T-helper 22 cell (primary cell): ENCODE results near the gene CNP.
"Not testable (repeated sequence)": the region's sequence is repeated elsewhere in the genome, so short reads cannot be mapped to it uniquely, and the experiment has no call there.

ENCODE experiments used
- DNase-seq: peaks from one replicate; pipeline ENCODE4 v3.0.0-alpha.2; 2020; ENCODE audit warnings: low read depth

CNP gene

DNA sequence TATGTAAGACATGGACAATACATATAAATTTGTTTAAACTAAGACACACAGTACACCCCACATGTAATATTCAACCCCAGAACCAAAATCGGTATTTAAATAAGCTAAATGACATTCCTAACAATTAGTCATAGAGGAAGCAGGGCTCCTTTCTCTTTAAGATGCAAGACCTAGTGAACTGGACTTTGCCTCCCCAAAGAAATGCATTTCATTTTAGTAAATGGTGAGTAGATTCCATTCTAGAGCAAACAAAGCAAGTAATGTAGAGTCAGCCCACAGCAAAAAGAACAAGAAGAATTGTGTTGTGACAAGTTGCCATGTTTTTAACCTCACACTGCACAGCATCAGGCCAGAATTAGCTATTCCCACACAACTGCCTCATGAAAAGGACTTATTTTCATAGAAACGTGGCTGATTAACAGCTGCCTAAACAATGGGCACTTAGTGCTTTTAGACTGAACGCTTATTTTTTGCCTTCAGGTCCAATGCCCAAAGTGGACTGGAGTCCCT lies 36.3 kb downstream of the CNP start:
- no peak for DNase-seq

DNA sequence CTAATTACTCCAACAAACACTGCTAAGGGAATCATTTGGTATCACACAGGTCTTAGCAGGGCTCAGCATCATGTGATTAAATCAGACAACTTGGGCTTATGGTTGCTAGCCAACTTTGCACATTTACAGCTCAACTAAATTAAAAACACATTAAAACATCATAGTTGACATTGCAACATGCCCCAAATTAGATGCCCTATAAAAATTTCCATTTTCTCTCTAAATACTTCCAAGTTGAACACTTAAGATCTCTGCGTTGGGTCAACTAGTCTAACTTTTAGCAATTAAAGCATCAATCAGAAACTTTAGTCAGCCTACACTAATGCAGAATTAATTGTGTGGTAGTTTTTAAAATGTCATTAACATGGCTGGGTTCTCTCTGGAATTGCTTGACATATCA lies 38.6 kb downstream of the CNP start:
- no peak for DNase-seq

DNA sequence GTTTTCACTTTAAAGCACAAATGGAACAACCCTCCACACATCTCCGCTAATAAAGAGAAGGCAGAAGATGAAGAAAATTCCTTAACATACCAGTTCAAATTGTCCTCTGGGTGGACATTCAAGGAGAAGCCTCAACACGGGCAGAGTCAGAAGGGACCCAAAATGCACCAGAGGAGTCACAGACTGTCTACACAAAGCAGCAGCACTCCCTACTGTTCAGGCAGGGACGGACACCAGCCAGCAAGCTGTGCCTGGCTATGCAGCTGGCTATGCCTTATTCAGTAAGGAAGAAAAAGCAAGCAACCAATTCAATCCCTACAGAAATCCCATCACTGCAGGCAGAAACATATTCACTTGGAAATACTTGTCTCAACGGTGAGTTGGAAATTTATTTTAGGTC lies 42.6 kb downstream of the CNP start:
- DNase-seq = no peak

DNA sequence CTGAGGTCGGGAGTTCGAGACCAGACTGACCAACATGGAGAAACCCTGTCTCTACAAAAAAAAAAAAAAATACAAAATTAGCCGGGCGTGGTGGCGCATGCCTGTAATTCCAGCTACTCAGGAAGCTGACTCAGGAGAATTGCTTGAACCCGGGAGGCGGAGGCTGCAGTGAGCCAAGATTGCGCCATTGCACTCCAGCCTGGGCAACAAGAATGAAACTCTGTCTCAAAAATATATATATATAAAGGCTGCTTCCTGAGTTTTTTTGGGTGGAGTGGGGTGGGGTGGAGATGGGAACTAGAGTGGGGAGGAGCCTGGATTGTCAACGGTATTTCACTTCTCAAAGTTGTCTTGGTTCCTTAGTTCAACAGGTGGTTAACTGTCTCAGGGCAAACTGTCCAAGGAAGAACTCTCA lies 43.7 kb downstream of the CNP start:
- DNase-seq = not testable (repeated sequence)

DNA sequence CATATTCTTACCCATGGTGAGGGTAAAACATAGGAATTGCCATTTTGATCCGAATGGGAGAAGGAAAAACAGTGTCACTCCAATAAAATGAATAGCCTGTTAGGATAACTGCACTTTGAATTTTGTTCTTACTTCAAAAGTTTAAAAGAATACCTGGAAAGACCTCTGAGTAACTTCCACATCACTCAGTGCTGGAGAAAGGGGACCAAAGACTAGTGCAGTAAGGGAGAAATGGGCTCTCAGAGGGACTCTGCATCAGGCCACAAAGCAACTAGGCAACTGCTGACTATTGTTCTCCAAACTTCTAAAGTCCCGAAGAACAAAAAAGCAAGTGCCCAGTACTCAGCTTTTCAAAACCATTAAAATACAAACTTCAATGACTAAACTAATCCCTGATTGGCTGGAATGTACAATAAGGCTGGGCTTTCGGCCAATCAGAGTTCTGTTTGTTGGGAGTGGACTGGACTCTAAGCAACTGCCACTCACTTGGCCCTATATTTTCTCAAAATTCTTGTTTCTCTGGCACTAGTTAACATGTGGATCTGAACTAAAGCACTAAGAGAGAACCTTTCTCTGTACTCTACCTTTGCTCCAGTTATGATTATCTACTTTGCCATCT lies 44.4 kb downstream of the CNP start:
- DNase-seq = no peak

DNA sequence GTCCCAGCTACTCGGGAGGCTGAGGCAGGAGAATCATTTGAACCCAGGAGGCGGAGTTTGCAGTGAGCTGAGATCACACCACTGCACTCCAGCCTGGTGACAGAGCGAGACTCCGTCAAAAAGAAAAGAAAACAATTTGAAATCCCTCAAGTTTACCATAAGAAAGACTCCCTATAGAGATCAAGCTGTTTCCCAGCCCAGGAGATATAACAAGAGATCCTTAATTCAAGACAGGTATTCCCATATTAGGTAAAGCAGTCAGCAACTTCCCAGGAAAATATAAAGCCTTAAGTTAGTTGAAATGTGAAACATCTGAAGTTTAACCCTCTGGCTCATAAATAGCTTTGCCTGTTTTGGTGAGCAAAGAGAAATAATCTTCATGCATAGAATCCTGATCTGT lies 45.8 kb downstream of the CNP start:
- DNase-seq = not testable (repeated sequence)

DNA sequence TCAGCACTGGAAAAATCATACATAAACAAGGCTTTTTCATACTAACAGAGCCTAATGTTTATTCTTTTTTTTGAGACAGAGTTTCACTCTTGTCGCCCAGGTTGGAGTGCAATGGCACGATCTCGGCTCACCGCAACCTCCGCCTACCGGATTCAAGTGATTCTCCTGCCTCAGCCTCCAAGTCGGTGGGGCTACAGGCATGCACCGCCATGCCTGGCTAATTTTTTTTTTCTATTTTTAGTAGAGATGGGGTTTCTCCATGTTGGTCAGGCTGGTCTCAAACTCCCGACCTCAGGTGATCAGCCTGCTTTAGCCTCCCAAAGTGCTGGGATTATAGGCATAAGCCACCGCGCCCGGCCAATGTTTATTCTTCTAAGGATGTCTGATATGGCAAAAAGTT lies 47.1 kb downstream of the CNP start:
- DNase-seq = not testable (repeated sequence)

DNA sequence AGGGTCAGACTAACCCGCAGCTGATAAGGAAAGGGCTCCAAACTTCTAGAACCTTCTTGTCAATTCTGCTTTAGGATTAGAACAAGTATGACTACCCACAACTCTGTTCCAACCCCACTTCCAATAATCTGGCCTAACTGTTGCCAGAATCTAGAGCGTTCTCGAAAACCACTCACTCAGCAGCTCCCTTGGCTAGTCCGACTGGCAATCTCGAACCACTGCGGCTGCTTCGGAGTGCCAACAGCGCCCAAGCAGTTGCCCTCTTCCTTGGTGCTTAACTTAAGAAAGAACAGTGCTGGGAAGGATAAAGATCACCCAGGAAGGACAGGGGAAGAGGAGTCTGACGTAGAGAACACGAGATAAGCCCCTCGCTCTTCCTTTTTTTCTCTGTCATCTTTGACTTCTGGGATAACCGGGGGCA lies 49.8 kb downstream of the CNP start:
- no peak for DNase-seq

DNA sequence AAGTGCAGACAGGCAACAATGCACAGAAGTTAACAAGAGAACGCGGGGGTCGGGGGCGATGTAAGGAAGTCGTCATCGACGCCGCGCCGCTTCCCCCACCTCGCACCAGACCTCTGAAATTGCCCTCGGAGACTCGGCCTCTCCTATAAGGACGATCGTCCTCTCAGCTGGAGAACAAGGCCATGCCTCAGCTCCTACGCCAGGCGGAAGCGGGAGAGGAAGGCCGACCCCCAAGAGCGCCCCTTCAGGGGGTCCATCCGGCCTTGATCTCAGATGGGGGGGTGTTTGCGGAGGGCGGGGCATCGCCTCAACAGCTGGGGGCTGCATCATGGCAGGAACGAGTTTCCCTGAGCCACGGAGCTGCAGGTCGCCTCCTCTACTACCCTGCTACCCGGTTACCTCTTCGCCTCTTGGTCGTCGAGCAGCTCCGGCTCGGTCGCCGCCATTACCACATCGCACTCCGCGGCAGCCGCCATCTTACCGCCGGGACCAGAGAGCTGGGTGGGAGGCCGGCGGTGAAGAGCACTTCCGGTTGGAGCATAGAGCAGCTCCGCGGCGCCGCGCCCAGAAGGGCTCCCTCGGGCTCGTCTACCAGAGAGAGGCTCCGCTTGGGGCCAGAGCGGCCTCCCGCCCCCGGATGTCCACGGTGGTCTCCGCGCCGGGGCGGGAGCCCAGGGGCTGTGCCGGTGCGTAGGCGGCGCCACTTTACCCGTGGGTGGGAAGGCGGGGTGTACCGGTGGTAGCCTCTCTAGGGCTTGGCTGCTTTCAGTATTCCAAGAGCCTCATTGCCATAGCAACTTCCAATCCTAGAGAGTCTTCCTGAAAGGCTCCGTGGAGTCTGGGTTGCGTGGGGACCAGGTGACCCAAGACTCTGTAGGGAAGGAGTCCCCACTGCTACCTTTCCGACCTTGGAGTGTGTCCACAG lies 50.6 kb downstream of the CNP start, which contains the start of gene DNAJC7:
Gene DNAJC7, minus strand, starts transcription at position 499 of the 925 bp plus-strand sequence. Its CDS starts 23 bp downstream, at position 476.
- DNase-seq = peak; percentile 81

DNA sequence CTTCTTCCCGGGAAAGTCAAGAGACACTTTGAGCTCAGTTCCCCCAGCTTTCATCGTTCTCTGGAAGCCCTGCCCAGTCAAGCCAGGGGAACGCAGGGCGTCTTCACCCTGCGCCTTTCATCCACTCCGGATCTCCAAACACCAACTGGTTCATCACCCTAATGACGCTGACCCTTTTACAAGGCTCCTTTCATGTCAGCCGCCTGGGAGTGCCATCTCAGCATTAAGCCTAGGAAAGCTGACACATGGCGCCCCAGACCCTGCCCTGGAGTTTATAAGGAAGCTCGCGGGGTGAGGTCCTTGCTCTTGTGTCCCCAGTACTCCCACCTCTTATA lies 51.2 kb downstream of the CNP start:
- no peak for DNase-seq

DNA sequence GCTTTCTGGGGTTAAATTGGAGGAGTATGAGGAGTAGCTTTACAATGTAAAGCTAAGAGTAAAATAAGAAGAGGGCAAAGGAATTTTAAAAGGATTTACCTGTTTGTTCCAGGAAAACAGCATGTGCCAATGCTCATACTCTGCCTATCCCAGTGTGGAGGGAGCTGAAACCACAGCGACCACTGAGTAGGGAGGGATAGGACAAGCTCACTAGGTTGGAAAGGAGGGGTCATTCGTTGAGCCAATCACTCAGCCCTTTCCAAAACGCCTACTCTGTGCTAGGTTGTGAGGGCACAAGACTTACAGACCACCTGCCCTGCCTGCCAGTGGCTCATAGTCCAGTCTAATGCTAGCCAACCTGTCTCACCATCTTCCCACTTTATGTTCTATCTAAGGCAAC lies 51.7 kb downstream of the CNP start:
- no peak for DNase-seq

DNA sequence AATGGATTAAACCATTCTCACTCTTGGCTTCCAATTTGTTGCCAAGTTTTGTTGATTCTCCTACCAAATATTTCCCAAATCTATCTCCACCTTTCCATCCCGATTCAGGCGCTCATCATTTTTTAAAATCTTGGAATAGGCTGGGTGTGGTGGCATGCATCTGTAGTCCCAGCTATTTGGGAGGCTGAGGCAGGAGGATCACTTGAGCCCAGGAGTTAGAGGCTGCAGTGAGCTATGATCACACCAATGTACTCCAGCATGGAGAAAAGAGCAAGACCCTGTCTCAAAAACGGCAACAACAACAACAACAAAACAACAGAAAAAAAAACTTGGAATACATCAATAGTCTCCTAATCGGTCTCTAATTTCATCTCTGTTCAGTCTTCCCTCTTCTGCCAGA lies 52.4 kb downstream of the CNP start:
- no peak for DNase-seq

DNA sequence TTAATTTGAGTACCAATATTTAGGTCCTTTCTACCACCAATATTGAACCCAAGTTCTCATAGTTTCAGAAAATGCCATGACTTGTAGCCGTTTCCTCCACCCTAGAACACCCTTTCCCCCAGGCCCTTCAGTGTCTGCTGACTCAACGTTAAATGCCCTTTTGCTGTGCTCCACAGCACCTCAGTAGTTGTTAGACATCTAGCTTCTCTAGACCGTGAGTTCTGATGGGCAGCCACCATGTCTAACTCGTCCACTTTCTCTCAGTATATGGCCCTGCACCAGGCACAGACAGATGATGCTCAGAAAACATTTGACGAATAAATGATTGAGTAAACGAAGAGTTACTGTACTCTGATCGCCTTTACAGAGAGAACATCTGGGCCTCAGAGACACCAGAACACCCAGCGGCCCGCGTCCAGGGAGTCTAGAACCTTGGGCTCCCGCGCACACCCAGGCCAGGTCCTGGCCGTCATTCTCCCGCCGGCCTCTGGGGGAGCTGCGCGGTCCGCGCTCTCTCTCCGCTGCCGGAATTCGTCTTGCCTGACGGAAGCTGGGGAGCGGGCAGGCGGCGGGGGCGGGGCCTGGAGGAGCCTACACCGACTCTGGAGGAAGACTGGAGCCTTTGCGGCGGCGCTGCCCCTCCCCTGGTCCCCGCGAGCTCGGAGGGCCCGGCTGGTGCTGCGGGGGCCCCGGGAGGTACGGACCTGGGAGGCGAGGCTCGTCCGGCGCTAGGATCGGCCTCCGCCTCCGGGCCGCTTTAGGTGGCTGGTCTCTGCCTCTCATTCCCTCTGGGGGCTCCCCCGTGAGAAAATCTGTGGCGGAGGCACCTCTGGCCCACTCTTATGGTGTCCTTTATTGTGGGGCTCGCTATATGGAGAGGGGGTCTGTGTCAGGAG lies 53.2 kb downstream of the CNP start, which contains the start of gene NKIRAS2:
Gene NKIRAS2, plus strand, starts transcription at position 582 of the 896 bp plus-strand sequence. CDS start 1,488 bp downstream, outside the sequence.
- peak; percentile 92 for DNase-seq

DNA sequence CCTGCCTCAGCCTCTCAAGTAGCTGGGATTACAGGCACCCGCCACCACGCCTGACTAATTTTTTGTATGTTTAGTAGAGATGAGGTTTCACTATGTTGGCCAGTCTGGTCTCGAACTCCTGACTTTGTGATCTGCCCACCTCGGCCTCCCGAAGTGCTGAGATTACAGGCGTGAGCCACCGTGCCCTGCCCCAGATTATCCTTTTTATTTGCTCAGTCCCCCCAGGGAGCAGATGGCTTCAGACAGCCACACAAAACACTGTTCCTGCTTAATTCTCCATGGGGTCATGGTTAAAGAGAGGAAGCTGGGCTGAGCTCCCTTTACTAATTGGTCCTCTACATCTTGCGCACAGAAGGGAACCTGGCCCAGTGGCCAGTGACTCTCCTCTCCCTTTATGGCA lies 54.2 kb downstream of the CNP start:
- not testable (repeated sequence) for DNase-seq

DNA sequence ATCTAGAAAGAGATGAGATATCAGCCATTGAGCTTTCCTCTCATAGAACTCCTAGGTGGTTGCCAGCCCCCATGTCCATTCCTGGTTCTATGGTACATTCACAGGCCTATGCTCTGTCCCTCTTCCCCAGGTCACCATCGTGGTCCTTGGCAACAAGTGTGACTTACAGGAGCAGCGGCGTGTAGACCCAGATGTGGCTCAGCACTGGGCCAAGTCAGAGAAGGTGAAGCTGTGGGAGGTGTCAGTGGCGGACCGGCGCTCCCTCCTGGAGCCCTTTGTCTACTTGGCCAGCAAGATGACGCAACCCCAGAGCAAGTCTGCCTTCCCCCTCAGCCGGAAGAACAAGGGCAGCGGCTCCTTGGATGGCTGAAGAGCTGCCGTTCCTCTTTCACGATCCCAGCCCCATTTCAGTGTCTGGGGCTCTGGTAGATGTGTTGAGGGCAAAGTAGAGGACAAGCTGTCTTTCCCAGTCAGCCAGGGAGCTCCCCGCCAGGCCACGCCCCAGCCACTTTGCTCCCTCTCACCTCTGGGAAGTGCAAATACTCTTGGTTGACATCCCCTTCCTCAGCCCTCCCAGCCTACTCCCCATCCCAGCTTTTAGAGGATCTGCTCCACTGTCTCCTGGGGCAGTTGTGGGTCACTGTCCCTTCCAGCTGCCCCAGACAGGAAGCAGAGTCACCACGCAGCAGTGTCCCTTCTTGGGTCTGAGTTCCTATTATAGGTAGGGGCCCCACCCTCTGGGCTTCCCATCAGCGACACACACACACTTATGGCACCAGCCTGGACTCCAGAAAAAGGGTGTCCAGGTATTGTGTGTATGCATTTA lies 57.1 kb downstream of the CNP start:
- DNase-seq = no peak

DNA sequence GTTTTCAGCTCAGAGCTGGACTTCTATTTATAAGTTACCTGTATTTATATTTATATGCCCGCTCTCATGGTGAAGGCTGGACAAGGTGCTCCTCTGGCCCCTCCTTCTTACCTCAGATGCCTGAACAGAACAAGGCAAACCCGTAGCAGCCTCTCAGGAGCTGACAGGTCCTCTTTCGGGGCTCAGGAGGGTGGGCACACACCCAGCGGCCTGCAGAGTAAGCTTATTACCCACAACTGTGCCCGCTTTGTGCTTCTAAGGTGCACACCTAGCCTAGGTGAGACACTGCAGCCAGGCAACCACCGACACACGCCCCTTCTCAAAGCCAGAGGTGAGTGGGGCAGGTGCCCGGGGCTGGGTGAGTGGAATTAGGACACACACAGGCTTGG lies 58.6 kb downstream of the CNP start:
- DNase-seq = no peak

DNA sequence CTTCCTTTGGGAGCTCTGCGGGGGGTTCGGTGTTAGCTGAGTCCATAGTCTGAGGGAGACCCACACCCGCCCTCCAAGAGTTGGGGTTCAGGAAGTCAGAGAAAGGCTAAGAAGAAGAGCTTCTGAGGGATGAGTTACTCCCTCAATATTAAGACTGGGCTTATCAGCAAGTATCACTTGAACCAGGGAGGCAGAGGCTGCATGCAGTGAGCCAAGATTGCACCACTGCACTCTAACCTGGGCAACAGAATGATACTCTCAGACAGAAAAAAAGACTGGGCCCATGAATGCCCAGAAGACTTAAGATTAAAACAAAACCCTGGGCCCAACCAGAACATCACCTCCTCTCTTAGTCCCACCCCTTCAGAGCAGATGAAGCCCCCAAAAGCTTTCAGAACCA lies 59.3 kb downstream of the CNP start:
- no peak for DNase-seq

DNA sequence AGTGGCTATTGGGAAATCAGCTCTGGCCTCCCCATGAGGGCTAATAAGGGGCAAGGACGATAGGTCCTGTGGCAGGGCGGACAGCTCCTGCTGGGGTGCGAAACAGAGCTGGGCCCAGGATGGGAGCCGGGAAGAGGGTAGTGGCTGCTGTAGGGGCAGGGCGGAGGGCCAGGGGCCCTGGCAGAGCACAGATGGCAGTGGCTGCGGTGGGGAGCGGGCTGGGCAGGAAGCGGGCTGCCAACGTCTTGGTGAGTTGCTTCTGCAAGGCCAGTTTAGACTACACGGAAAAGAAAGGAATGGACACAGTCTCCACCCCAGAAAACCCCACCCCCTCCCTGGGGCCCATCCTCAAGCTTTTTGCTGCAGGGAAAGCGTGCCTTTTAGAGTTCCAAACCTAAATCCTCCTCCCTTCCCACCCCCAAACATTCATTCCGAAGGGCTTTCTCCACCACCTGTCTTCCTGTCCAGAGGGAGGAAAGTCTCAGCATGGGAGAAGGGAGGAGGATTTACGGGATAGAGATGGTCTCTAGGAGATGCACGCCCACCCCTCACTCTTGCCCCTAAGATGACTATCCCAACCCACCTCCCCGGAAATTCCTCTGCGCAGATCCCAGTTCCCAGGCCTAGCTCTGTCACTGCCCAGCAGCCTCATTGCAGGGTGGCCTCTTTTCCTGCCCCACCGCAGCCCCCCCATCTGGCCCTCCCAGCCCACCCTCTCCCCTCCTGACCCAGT lies 60.4 kb downstream of the CNP start:
- no peak for DNase-seq
